Measurements from ENCODE around the gene CCDC88C.

The CCDC88C gene

GRCh38 chr14:91417120-91417982 is at the start of gene CCDC88C:
Gene CCDC88C, minus strand, starts transcription at chr14:91417820. Its CDS starts 130 bp downstream, at chr14:91417690.
- peaks cover 7% of the 10 kb centered on the region for H3K27me3 ChIP-seq (ENCODE audit: control insufficient read depth, insufficient read depth, low read length)

GRCh38 chr14:91466192-91466591 is 48.6 kb upstream of the CCDC88C start:
- no peaks in the 10 kb centered on the region for H3K27me3 ChIP-seq (ENCODE audit: control insufficient read depth, insufficient read depth, low read length)
- H3K9ac ChIP-seq (ENCODE audit: low read length) = no peak overlapping the region
- H3K4me3 ChIP-seq (ENCODE audit: low read length) = no peak overlapping the region
- peaks cover 97% of the 10 kb centered on the region for H3K36me3 ChIP-seq (ENCODE audit: control insufficient read depth, low read depth, low read length)
- H3K9me3 ChIP-seq (ENCODE audit: control insufficient read depth, low read depth, low read length) = no peaks in the 10 kb centered on the region
- no peaks in the 10 kb centered on the region for H3K4me1 ChIP-seq (ENCODE audit: control insufficient read depth, low read depth, low read length)
- no peak overlapping the region for H3K27ac ChIP-seq (ENCODE audit: low read length)

More at GRCh38 chr14:91417120-91417982, at the start of gene CCDC88C:
- Histone ChIP-seq H3K27ac (ENCODE audit: low read length) (no peak within 1 kb of the TSS), H3K4me3 (ENCODE audit: low read length) (peak within 1 kb of the TSS; percentile 77), H3K9me3 (ENCODE audit: control insufficient read depth, low read depth, low read length) (no peaks in the 10 kb centered on the region), H3K9ac (ENCODE audit: low read length) (peak within 1 kb of the TSS; percentile 67), H3K4me1 (ENCODE audit: control insufficient read depth, low read depth, low read length) (peaks cover 34% of the 10 kb centered on the region), H3K36me3 (ENCODE audit: control insufficient read depth, low read depth, low read length) (no peaks in the 10 kb centered on the region)

GRCh38 chr14:91464615-91465205 is 47.1 kb upstream of the CCDC88C start:
- H3K4me1 ChIP-seq (ENCODE audit: control insufficient read depth, low read depth, low read length) = no peaks in the 10 kb centered on the region
- H3K27me3 ChIP-seq (ENCODE audit: control insufficient read depth, insufficient read depth, low read length) = no peaks in the 10 kb centered on the region
- no peak overlapping the region for H3K9ac ChIP-seq (ENCODE audit: low read length)
- H3K9me3 ChIP-seq (ENCODE audit: control insufficient read depth, low read depth, low read length) = no peaks in the 10 kb centered on the region
- H3K27ac ChIP-seq (ENCODE audit: low read length) = no peak overlapping the region
- H3K36me3 ChIP-seq (ENCODE audit: control insufficient read depth, low read depth, low read length) = peaks cover 95% of the 10 kb centered on the region
- H3K4me3 ChIP-seq (ENCODE audit: low read length) = no peak overlapping the region

- H3K27ac ChIP-seq (ENCODE audit: low read length) = no peak overlapping the region
- H3K4me3 ChIP-seq (ENCODE audit: low read length) = no peak overlapping the region
- H3K36me3 ChIP-seq (ENCODE audit: control insufficient read depth, low read depth, low read length) = peaks cover 70% of the 10 kb centered on the region
- no peaks in the 10 kb centered on the region for H3K4me1 ChIP-seq (ENCODE audit: control insufficient read depth, low read depth, low read length)
- H3K9me3 ChIP-seq (ENCODE audit: control insufficient read depth, low read depth, low read length) = no peaks in the 10 kb centered on the region
- H3K27me3 ChIP-seq (ENCODE audit: control insufficient read depth, insufficient read depth, low read length) = no peaks in the 10 kb centered on the region
- no peak overlapping the region for H3K9ac ChIP-seq (ENCODE audit: low read length)
These were observed 41.0 kb upstream of the CCDC88C start for GRCh38 chr14:91458612-91459011.

- no peak overlapping the region for H3K9ac ChIP-seq (ENCODE audit: low read length)
- H3K4me3 ChIP-seq (ENCODE audit: low read length) = no peak overlapping the region
- H3K27me3 ChIP-seq (ENCODE audit: control insufficient read depth, insufficient read depth, low read length) = no peaks in the 10 kb centered on the region
- no peak overlapping the region for H3K27ac ChIP-seq (ENCODE audit: low read length)
- peaks cover 46% of the 10 kb centered on the region for H3K36me3 ChIP-seq (ENCODE audit: control insufficient read depth, low read depth, low read length)
- H3K4me1 ChIP-seq (ENCODE audit: control insufficient read depth, low read depth, low read length) = no peaks in the 10 kb centered on the region
- H3K9me3 ChIP-seq (ENCODE audit: control insufficient read depth, low read depth, low read length) = no peaks in the 10 kb centered on the region
These were observed 38.7 kb upstream of the CCDC88C start for GRCh38 chr14:91456283-91456682.

GRCh38 chr14:91454580-91454979 is 37.0 kb upstream of the CCDC88C start:
- Histone ChIP-seq H3K9me3 (ENCODE audit: control insufficient read depth, low read depth, low read length) (no peaks in the 10 kb centered on the region), H3K27ac (ENCODE audit: low read length) (no peak overlapping the region), H3K36me3 (ENCODE audit: control insufficient read depth, low read depth, low read length) (peaks cover 31% of the 10 kb centered on the region), H3K27me3 (ENCODE audit: control insufficient read depth, insufficient read depth, low read length) (no peaks in the 10 kb centered on the region), H3K4me1 (ENCODE audit: control insufficient read depth, low read depth, low read length) (no peaks in the 10 kb centered on the region), H3K4me3 (ENCODE audit: low read length) (no peak overlapping the region), H3K9ac (ENCODE audit: low read length) (no peak overlapping the region)

- Histone ChIP-seq H3K9me3 (ENCODE audit: control insufficient read depth, low read depth, low read length) (no peaks in the 10 kb centered on the region), H3K27me3 (ENCODE audit: control insufficient read depth, insufficient read depth, low read length) (no peaks in the 10 kb centered on the region), H3K36me3 (ENCODE audit: control insufficient read depth, low read depth, low read length) (peaks cover 28% of the 10 kb centered on the region), H3K9ac (ENCODE audit: low read length) (no peak overlapping the region), H3K4me3 (ENCODE audit: low read length) (no peak overlapping the region), H3K27ac (ENCODE audit: low read length) (no peak overlapping the region), H3K4me1 (ENCODE audit: control insufficient read depth, low read depth, low read length) (no peaks in the 10 kb centered on the region)
These were observed 36.5 kb upstream of the CCDC88C start for GRCh38 chr14:91454155-91454554.

- Histone ChIP-seq H3K9me3 (ENCODE audit: control insufficient read depth, low read depth, low read length) (no peaks in the 10 kb centered on the region), H3K27ac (ENCODE audit: low read length) (no peak overlapping the region), H3K4me3 (ENCODE audit: low read length) (no peak overlapping the region), H3K4me1 (ENCODE audit: control insufficient read depth, low read depth, low read length) (no peaks in the 10 kb centered on the region), H3K9ac (ENCODE audit: low read length) (no peak overlapping the region), H3K36me3 (ENCODE audit: control insufficient read depth, low read depth, low read length) (peaks cover 24% of the 10 kb centered on the region), H3K27me3 (ENCODE audit: control insufficient read depth, insufficient read depth, low read length) (no peaks in the 10 kb centered on the region)
These were observed 36.1 kb upstream of the CCDC88C start for GRCh38 chr14:91453744-91454143.

- no peaks in the 10 kb centered on the region for H3K36me3 ChIP-seq (ENCODE audit: control insufficient read depth, low read depth, low read length)
- H3K9ac ChIP-seq (ENCODE audit: low read length) = no peak overlapping the region
- H3K27me3 ChIP-seq (ENCODE audit: control insufficient read depth, insufficient read depth, low read length) = no peaks in the 10 kb centered on the region
- no peaks in the 10 kb centered on the region for H3K4me1 ChIP-seq (ENCODE audit: control insufficient read depth, low read depth, low read length)
- no peak overlapping the region for H3K4me3 ChIP-seq (ENCODE audit: low read length)
- peaks cover 4% of the 10 kb centered on the region for H3K9me3 ChIP-seq (ENCODE audit: control insufficient read depth, low read depth, low read length)
- H3K27ac ChIP-seq (ENCODE audit: low read length) = no peak overlapping the region
These were observed 26.9 kb upstream of the CCDC88C start for GRCh38 chr14:91444335-91445020.

- no peak overlapping the region for H3K4me3 ChIP-seq (ENCODE audit: low read length)
- no peak overlapping the region for H3K9ac ChIP-seq (ENCODE audit: low read length)
- H3K36me3 ChIP-seq (ENCODE audit: control insufficient read depth, low read depth, low read length) = no peaks in the 10 kb centered on the region
- no peaks in the 10 kb centered on the region for H3K4me1 ChIP-seq (ENCODE audit: control insufficient read depth, low read depth, low read length)
- H3K27me3 ChIP-seq (ENCODE audit: control insufficient read depth, insufficient read depth, low read length) = no peaks in the 10 kb centered on the region
- peaks cover 18% of the 10 kb centered on the region for H3K9me3 ChIP-seq (ENCODE audit: control insufficient read depth, low read depth, low read length)
- H3K27ac ChIP-seq (ENCODE audit: low read length) = no peak overlapping the region
These were observed 21.7 kb upstream of the CCDC88C start for GRCh38 chr14:91439345-91439744.

GRCh38 chr14:91438845-91439244 is 21.2 kb upstream of the CCDC88C start:
- no peaks in the 10 kb centered on the region for H3K36me3 ChIP-seq (ENCODE audit: control insufficient read depth, low read depth, low read length)
- H3K4me3 ChIP-seq (ENCODE audit: low read length) = no peak overlapping the region
- peaks cover 18% of the 10 kb centered on the region for H3K9me3 ChIP-seq (ENCODE audit: control insufficient read depth, low read depth, low read length)
- no peaks in the 10 kb centered on the region for H3K27me3 ChIP-seq (ENCODE audit: control insufficient read depth, insufficient read depth, low read length)
- H3K27ac ChIP-seq (ENCODE audit: low read length) = no peak overlapping the region
- no peak overlapping the region for H3K9ac ChIP-seq (ENCODE audit: low read length)
- no peaks in the 10 kb centered on the region for H3K4me1 ChIP-seq (ENCODE audit: control insufficient read depth, low read depth, low read length)

Data from iPS-18a (cell line).